PC-3 (cell line): Measurements from ENCODE around the gene UBAP1. TPM values are rescaled to one million over a fixed set of nuclear protein-coding genes. Genes with fewer than 3 reads are reported as not detected.

ENCODE experiments used
- ATAC-seq: fragments of 200-7000 bp; cut with Tn5 transposase; 2 replicates; pipeline ENCODE4 v1.9.1; 2020; ENCODE audit warnings: mild to moderate bottlenecking, moderate library complexity
- BruUV-seq: library from RNA; stranded (reverse); fragments of 400-500 nt; replicated peaks from 2 replicates; lab custom pipeline; 2021; lab: Mats Ljungman, UMichigan
- CTCF ChIA-PET: fragments of 300-600 bp; sonication (Branson Sonifier 250); formaldehyde crosslinking; loops from one replicate; lab custom pipeline; 2022; ENCODE audit warnings: antibody characterized with exemption; lab: Charles Lee
- POLR2A ChIA-PET: fragments of 300-600 bp; sonication (Branson Sonifier 250); formaldehyde crosslinking; loops from one replicate; lab custom pipeline; 2022; ENCODE audit warnings: antibody characterized with exemption; ENCODE audit not compliant: unreplicated experiment; lab: Charles Lee
- DNase-seq: peaks from one replicate; pipeline ENCODE4 v3.0.0-alpha.2; 2015
- H2AFZ ChIP-seq: fragments of 300-600 bp; sonication (generic); 2 replicates; pipeline ENCODE4 v1.6.0; 2016; ENCODE audit warnings: antibody characterized with exemption, low read length
- H3F3A ChIP-seq: fragments of 300-600 bp; sonication (generic); one replicate; pipeline ENCODE4 v1.6.0; 2017; ENCODE audit warnings: antibody characterized with exemption, low read length, control low read depth, mild to moderate bottlenecking; ENCODE audit not compliant: unreplicated experiment
- H3K27ac ChIP-seq: fragments of 300-600 bp; sonication (generic); 2 replicates; pipeline ENCODE4 v1.5.1; 2016; ENCODE audit warnings: mild to moderate bottlenecking, low read length
- H3K27me3 ChIP-seq: fragments of 300-600 bp; sonication (generic); 2 replicates; pipeline ENCODE4 v1.6.1; 2016; ENCODE audit warnings: low read length, mixed read lengths
- H3K36me3 ChIP-seq: fragments of 300-600 bp; sonication (generic); 2 replicates; pipeline ENCODE4 v1.6.1; 2016; ENCODE audit warnings: low read depth, mixed run types, low read length, mixed read lengths
- H3K4me1 ChIP-seq: fragments of 300-600 bp; sonication (generic); 2 replicates; pipeline ENCODE4 v1.5.1; 2016; ENCODE audit warnings: low read length; ENCODE audit not compliant: insufficient read depth
- H3K4me2 ChIP-seq: fragments of 300-600 bp; sonication (generic); 2 replicates; pipeline ENCODE4 v1.6.0; 2016; ENCODE audit warnings: low read length
- H3K4me3 ChIP-seq: fragments of 300-600 bp; sonication (generic); 2 replicates; pipeline ENCODE4 v1.5.1; 2016; ENCODE audit warnings: mild to moderate bottlenecking, low read length, mixed read lengths
- H3K79me2 ChIP-seq: fragments of 300-600 bp; sonication (generic); 2 replicates; pipeline ENCODE4 v1.6.1; 2017; ENCODE audit warnings: low read length, mixed read lengths
- H3K9ac ChIP-seq: fragments of 300-600 bp; sonication (generic); 2 replicates; pipeline ENCODE4 v1.6.0; 2016; ENCODE audit warnings: mild to moderate bottlenecking, low read length
- H3K9me2 ChIP-seq: fragments of 300-600 bp; sonication (generic); replicated peaks from 2 replicates; pipeline ENCODE4 v1.6.1; 2016; ENCODE audit warnings: mixed run types, low read length, mixed read lengths
- H3K9me3 ChIP-seq: fragments of 300-600 bp; sonication (generic); 2 replicates; pipeline ENCODE4 v1.6.1; 2016; ENCODE audit warnings: low read length, mixed read lengths
- H4K20me1 ChIP-seq: fragments of 300-600 bp; sonication (generic); 2 replicates; pipeline ENCODE4 v1.6.1; 2016; ENCODE audit warnings: low read length, mixed read lengths
- CTCF ChIP-seq: fragments of 300-600 bp; sonication (generic); conservative IDR thresholded peaks from 2 replicates; pipeline ENCODE4 v1.5.1; 2017; ENCODE audit warnings: antibody characterized with exemption, low read depth, mild to moderate bottlenecking, low read length
- EZH2 ChIP-seq: fragments of 300-600 bp; sonication (generic); IDR thresholded peaks from one replicate; pipeline ENCODE4 v1.6.1; 2017; ENCODE audit warnings: antibody characterized with exemption, mild to moderate bottlenecking, low read length; ENCODE audit not compliant: unreplicated experiment
- EZH2phosphoT487 ChIP-seq: fragments of 300-600 bp; sonication (generic); IDR thresholded peaks from 2 replicates; pipeline ENCODE4 v1.6.1; 2018; ENCODE audit warnings: mild to moderate bottlenecking, antibody characterized with exemption, low read length, borderline replicate concordance
- intact Hi-C: fragments of 100-400 bp; cut with micrococcal nuclease; formaldehyde crosslinking; loops from 2 replicates; pipeline ENCODE4 v1.9.0; 2023
- total RNA-seq: library from RNA; depleted of rRNA; stranded (reverse); fragments of >200 nt; gene quantifications from 2 replicates; pipeline ENCODE4 v1.2.3, GENCODE V29; 2014

Gene UBAP1
- total RNA-seq, 1 experiment from 2014 or later = 15.2 TPM

- no peak overlapping the region for H3K4me3 ChIP-seq
- intact Hi-C loops = no loop called here
- ChIA-PET POLR2A (no interaction called here), CTCF (no interaction called here)
- H3K27ac ChIP-seq = no peak overlapping the region
- no peaks in the 10 kb centered on the region for H3K9me2 ChIP-seq
- H3K36me3 ChIP-seq = no peaks in the 10 kb centered on the region
- no peak overlapping the region for H2AFZ ChIP-seq
- H3K9me3 ChIP-seq = no peaks in the 10 kb centered on the region
- H3K27me3 ChIP-seq = no peaks in the 10 kb centered on the region
- DNase-seq (no peak), ATAC-seq (no peak)
- BruUV-seq = no TSS peak
- H4K20me1 ChIP-seq = peaks cover 4% of the 10 kb centered on the region; the same call in 1 of the 2 replicates
- TF ChIP-seq CTCF = no peak
- TF ChIP-seq EZH2phosphoT487 = no peak
- TF ChIP-seq EZH2 = no peak
- no peaks in the 10 kb centered on the region for H3F3A ChIP-seq
- H3K79me2 ChIP-seq = peaks cover 19% of the 10 kb centered on the region; the same call in 1 of the 2 replicates
- H3K4me2 ChIP-seq = no peak overlapping the region
- peaks cover 3% of the 10 kb centered on the region; the same call in 1 of the 2 replicates for H3K4me1 ChIP-seq
- no peak overlapping the region for H3K9ac ChIP-seq
Measured at GRCh38 chr9:34227445-34227844, 48.6 kb downstream of the UBAP1 start.

- Histone ChIP-seq H3K79me2 (no peaks in the 10 kb centered on the region; the same call in 1 of the 2 replicates), H3K4me1 (no peaks in the 10 kb centered on the region), H3K9me2 (no peaks in the 10 kb centered on the region), H3K9me3 (no peaks in the 10 kb centered on the region), H3K36me3 (no peaks in the 10 kb centered on the region), H3K4me3 (no peak overlapping the region), H3K9ac (no peak overlapping the region), H3K27me3 (no peaks in the 10 kb centered on the region), H4K20me1 (0 out of 2 replicates have a peak, but pooled peaks cover 3% of the 10 kb centered on the region), H3K4me2 (no peak overlapping the region), H2AFZ (no peak overlapping the region), H3F3A (no peaks in the 10 kb centered on the region), H3K27ac (no peak overlapping the region)
- ATAC-seq = no peak
- intact Hi-C loops = no loop called here
- TF ChIP-seq CTCF = no peak
- TF ChIP-seq EZH2phosphoT487 = no peak
- TF ChIP-seq EZH2 = no peak
- BruUV-seq = no TSS peak
- ChIA-PET CTCF (no interaction called here), POLR2A (no interaction called here)
- no peak for DNase-seq
Measured at GRCh38 chr9:34230556-34230955, 51.7 kb downstream of the UBAP1 start.

GRCh38 chr9:34232201-34232600, 53.4 kb downstream of the UBAP1 start:
- Histone ChIP-seq H3K27ac (no peak overlapping the region), H3K9me2 (no peaks in the 10 kb centered on the region), H3K27me3 (no peaks in the 10 kb centered on the region), H3K79me2 (no peaks in the 10 kb centered on the region; the same call in 1 of the 2 replicates), H3K4me2 (no peak overlapping the region), H3F3A (no peaks in the 10 kb centered on the region), H3K4me1 (no peaks in the 10 kb centered on the region), H3K36me3 (no peaks in the 10 kb centered on the region), H3K4me3 (no peak overlapping the region), H2AFZ (no peak overlapping the region), H4K20me1 (0 out of 2 replicates have a peak, but pooled peaks cover 3% of the 10 kb centered on the region), H3K9me3 (no peaks in the 10 kb centered on the region), H3K9ac (no peak overlapping the region)
- intact Hi-C loops = no loop called here
- ChIA-PET POLR2A (no interaction called here), CTCF (no interaction called here)
- no TSS peak for BruUV-seq
- DNase-seq (no peak), ATAC-seq (no peak)
- TF ChIP-seq EZH2phosphoT487 = no peak
- TF ChIP-seq EZH2 = no peak
- TF ChIP-seq CTCF = no peak
